ENCODE measurements around the gene PGRMC1.
"Not testable (repeated sequence)": the region's sequence is repeated elsewhere in the genome, so short reads cannot be mapped to it uniquely, and the experiment has no call there.

The PGRMC1 gene

GRCh38 chrX:119235051-119235511, 1.0 kb upstream of the PGRMC1 start:
- no peak for DNase-seq (ENCODE audit: low read depth)

- peak; percentile 1 for DNase-seq (ENCODE audit: low read depth)
These were observed 807 bp downstream of the PGRMC1 start for GRCh38 chrX:119236623-119237561.

GRCh38 chrX:119237562-119237942, 1.5 kb downstream of the PGRMC1 start:
- no peak for DNase-seq (ENCODE audit: low read depth)

DNA sequence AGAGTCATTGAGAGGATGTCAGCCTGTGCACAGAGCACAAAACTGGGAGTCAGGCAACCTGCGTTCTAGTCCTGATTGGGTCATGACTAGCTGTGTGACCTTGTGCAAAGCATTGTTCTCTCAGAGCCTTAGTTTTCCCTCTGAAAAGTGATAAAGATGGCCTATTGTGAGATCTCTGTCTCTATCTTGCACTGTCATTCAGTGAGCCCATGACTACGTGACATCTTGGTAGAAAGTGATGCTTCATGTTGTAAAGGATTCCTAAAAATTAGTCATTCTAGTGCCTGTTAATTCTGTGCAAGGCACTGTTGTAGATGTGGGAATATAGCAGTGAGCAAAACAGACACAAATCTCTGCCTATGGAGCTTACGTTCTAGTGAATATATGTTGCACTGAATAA, 2.5 kb downstream of the PGRMC1 start:
- no peak for DNase-seq (ENCODE audit: low read depth)

DNA sequence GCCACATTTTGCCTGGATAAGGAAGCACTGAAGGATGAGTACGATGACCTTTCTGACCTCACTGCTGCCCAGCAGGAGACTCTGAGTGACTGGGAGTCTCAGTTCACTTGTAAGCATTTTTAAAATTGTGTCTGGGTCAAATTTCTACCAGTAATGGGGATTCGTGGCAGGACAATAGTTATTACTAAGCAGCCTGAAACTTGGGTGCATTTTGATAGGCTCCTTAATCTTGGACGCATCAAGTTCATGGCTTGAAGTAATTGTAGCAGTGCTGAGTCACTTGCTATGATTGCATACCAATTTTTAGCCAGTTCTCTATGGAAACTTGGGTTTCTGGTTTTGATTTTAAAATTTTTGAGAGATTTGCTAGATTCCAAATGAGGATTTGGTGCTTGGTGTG, 4.3 kb downstream of the PGRMC1 start:
- DNase-seq (ENCODE audit: low read depth), result no peak

- no peak for DNase-seq (ENCODE audit: low read depth)
These were observed 11.6 kb downstream of the PGRMC1 start for GRCh38 chrX:119247702-119248101.

- no peak for DNase-seq (ENCODE audit: low read depth)
These were observed 13.8 kb downstream of the PGRMC1 start for GRCh38 chrX:119249891-119250290.

- DNase-seq (ENCODE audit: low read depth), result no peak
These were observed 15.3 kb downstream of the PGRMC1 start for GRCh38 chrX:119251386-119251785.

- no peak for DNase-seq (ENCODE audit: low read depth)
These were observed 16.6 kb downstream of the PGRMC1 start for GRCh38 chrX:119252716-119253115.

GRCh38 chrX:119266364-119266995, 30.4 kb downstream of the PGRMC1 start:
- peak; percentile 9 for DNase-seq (ENCODE audit: low read depth)

- not testable (repeated sequence) for DNase-seq (ENCODE audit: low read depth)
These were observed 31.0 kb downstream of the PGRMC1 start for GRCh38 chrX:119267115-119267514.

DNA sequence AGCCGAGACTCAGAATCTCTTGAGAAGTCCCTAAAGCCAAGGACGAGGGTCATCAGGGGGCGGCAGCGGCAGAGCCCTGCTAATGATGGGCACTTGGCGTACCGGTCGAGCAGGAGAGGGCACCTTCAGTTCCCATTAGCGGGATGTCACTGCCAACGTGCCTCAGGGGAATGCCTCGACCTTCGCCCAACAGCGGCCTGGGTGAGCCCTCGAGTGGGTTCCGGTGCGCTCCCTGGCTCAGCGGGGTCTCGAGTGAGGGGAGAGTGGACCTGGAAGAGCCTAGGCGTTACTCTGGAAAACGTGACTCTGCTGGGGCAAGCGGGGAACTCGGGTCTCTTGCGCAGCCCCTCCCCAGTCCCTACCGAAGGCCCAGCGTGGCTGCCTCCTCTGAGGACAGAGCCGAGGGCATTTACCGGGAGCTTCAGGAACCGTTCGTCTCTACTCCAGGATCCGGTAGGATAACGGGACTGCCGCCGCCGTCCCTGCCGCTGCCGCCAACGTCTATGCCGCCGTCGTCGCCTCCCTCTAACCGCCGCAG, 36.9 kb downstream of the PGRMC1 start:
- DNase-seq (ENCODE audit: low read depth), result no peak

DNA sequence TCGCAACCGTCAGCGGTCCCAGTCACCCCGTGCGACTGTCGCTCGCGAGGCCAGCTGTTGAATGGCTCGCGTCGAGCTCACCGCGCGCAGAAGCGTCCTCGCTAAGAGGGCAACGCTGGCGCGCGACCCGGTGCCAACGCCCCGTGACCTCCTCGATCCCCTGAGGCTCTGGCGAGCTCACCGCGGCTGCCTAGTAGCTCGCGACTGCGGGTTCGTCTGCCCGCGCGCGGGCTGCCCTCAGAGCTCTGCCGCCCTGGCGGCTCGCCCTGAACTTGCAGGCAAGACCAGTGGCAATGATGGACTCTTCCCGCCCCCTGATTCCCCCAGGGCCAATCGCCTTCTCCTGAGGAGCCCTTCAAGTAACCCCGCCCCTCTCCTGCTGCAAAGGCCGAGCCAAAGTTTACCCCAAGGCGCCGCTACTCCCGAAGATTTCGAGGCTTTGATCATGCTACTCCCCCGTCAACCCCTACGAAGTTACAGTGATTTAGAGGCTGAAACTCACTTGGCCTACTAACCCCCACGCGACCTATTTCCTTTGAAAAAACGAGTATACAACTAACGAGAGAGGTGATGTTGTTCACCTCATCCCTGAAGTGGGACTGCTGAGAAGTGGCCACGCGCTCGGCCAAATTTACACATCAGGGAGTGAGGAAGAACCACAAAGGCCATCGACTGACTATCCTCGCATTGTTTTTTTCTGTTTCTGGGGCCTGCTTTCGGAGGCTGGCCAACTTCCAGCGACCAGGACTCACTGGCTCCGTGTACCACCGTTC, 37.5 kb downstream of the PGRMC1 start:
- peak; percentile 20 for DNase-seq (ENCODE audit: low read depth)

DNA sequence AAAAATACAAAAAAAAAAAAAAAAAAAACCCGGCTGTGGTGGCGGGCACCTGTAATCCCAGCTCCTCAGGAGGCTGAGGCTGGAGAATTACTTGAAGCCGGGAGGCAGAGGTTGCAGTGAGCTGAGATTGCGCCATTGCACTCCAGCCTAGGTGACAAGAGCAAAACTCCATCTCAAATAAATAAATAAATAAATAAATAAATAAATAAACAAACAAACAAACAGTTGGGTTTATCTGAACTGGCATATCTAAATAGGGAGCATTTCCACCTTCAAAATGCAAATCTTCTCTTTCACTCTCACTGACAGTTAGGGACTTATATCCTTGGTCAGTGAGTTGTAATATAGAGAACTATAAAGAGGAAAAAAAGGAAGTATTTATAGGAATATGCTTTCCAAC, 46.3 kb downstream of the PGRMC1 start:
- not testable (repeated sequence) for DNase-seq (ENCODE audit: low read depth)

DNA sequence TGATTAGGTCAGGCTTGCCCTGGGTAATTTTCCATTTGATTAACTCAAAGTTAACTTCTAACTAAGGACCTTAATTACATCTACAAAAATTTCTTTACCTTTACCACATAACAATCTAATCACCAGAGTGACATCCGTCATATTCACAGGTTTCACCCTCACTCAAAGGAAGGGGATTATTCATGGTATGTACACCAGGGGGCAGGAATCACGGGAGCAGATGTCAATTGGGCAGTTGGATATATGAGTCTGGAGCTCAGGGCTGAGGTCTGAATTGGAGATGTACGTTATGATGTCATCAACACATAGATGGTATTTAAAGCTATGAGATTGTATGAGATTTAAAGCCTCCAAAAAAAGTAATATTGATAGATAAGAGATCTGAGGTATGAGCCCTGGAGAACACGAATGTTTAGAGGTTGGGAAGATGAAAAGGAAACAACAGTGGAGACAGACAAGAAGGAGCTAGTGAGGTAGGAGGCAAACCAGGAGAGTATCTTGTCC, 52.9 kb downstream of the PGRMC1 start:
- no peak for DNase-seq (ENCODE audit: low read depth)

DNA sequence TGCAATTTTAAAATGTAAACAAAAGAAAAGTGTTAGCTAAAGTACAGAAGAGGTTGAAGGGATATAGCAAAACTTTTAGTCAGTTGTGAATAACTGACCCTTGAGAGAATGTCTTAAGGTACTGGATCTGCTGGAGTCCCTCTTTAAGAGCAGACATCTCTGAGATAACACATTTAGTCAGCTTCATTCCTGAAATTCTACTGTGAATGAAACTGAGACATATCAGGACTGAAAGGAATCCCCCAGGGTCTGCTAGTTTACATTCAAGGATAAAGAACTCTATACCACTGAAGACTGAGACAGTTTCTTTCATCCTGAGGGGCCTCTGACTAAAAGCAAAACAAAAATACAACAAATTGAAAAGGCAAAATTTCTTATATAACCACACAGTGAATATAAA, 54.4 kb downstream of the PGRMC1 start:
- DNase-seq (ENCODE audit: low read depth), result no peak

DNA sequence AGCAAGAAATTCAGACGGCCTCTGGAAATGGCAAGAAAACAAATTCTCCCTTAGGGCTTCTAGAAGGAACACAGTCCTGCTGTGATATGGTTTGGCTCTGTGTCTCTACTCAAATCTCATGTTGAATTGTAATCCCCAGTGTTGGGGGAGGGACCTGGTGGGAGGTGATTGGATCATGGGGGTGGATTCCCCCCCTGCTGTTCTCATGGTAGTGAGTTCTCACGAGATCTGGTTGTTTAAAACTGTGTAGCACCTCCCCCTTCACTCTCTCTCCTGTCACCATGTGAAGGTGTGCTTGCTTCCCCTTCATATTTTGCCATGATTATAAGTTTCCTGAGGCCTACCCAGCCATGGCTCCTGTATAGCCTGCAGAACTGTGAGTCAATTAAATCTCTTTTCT, 55.2 kb downstream of the PGRMC1 start:
- DNase-seq (ENCODE audit: low read depth), result not testable (repeated sequence)

DNA sequence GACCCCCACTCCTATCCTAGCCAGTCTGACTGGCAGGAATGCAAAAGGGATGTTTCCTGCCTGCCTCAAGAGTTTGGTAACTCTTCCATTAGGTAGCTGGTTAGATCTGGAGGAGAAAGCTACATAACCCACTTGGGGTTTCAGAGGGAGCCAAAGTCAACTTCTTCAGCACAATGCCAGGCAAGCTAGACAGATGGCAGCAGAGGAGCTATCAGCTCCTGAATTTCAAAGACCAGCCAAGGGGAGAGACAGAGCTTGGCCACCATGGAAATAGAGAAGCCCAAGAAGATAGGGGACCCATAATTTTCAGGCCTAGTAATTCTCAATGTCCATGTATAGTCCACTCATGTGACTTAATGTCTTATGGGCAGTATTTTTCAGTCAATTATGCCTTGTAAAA, 56.4 kb downstream of the PGRMC1 start:
- no peak for DNase-seq (ENCODE audit: low read depth)
